ENCODE data around the gene MTFR1L. TPM values are rescaled to one million over a fixed set of nuclear protein-coding genes. Genes with fewer than 3 reads are reported as not detected.

MTFR1L gene
- polyA plus RNA-seq, 4 donors: 68.7 to 117 (median 89.4) TPM

- DNase-seq (ENCODE audit: low read depth in 4 of 4, low spot score in 3 of 4): no peak
Observed at GRCh38 chr1:25787760-25788166, 32.0 kb upstream of the MTFR1L start.

DNA sequence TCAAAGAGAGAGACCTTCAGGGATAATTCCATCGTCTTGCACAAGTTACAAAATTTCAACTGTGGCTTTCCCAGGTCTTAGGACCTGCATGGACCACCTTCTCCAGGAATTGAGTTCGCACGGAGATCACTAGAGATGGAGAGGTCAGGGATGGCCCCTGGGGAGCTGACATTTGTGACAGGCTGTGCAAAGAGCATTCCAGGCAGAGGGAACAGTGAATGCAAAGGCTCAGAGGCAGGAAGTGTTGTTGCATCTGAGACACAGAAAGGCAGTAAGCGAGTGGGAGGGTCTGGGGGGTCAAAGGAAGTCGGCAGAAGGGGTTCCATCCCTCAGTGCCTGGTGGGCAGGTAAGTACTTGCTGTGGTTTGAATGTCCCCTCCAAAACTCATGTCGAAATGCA, 29.3 kb upstream of the MTFR1L start:
- no peak for DNase-seq (ENCODE audit: low read depth in 4 of 4, low spot score in 3 of 4)

DNA sequence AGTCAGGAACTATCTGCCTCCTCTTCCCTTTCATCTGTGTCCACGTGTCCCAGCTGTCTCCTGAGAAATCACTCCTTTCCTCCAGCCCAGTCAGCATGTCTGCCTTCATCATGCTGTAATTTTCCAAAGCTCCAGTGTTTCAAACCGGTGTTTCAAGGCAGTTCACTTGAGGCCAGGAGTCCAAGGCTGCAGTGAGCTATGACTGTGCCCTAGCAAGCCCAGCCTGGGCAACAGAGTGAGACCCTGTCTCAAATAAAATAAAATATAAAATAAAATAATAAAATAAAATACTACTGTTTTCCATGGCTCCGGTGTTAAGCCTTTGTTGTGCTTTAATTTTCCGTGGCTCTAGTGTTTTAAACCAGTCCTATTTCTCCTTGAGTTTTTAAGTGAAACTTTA, 27.6 kb upstream of the MTFR1L start:
- DNase-seq (ENCODE audit: low read depth in 4 of 4, low spot score in 3 of 4): no peak

DNA sequence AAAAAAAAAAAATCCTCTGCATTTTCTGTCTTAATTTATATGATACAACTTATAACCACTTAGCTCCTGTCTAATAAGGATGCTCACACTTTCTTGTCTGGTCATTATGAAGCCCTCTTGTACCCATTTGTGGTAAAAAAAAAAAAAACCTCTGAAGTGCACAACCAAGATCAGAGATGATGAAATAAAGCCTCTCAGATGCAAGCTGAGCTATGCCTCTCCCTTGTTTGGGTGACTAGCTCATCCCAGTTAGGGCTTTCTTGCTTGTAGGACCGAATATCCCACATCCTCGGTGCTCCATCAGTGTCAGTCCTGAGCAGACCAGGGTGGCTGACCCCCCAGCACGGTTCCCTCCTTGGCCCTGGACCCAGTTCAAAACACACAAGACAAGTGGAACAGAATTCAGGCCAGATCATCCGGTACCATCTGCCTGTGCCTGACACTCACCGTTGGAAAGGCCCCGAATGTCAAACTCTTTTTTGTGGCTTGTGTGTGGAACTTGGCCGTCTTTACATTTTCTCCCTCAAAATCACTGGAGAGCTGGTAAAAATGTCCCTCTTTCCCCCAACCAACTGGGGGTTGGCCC, 26.1 kb upstream of the MTFR1L start:
- no peak for DNase-seq (ENCODE audit: low read depth in 4 of 4, low spot score in 3 of 4)

DNA sequence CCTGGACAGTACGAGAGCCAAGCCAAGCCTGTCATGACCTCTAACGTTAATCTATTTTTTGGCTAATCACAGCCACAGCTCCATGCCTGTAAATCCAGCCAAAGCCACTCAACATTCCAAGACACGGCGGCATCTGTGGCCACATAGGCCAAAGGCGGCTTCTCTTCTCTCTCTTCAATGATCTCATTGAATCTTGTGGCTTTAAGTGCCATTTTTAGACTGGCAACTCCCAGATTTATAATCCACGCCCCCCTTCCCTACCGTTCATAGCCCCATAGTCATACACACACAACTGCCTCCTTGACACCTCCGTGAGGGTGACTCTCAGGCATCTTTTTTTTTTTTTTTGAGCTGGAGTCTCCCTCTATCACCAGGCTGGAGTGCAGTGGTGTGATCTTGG, 25.4 kb upstream of the MTFR1L start:
- DNase-seq (ENCODE audit: low read depth in 4 of 4, low spot score in 3 of 4): no peak

GRCh38 chr1:25795211-25795610, 24.5 kb upstream of the MTFR1L start:
- no peak for DNase-seq (ENCODE audit: low read depth in 4 of 4, low spot score in 3 of 4)

DNA sequence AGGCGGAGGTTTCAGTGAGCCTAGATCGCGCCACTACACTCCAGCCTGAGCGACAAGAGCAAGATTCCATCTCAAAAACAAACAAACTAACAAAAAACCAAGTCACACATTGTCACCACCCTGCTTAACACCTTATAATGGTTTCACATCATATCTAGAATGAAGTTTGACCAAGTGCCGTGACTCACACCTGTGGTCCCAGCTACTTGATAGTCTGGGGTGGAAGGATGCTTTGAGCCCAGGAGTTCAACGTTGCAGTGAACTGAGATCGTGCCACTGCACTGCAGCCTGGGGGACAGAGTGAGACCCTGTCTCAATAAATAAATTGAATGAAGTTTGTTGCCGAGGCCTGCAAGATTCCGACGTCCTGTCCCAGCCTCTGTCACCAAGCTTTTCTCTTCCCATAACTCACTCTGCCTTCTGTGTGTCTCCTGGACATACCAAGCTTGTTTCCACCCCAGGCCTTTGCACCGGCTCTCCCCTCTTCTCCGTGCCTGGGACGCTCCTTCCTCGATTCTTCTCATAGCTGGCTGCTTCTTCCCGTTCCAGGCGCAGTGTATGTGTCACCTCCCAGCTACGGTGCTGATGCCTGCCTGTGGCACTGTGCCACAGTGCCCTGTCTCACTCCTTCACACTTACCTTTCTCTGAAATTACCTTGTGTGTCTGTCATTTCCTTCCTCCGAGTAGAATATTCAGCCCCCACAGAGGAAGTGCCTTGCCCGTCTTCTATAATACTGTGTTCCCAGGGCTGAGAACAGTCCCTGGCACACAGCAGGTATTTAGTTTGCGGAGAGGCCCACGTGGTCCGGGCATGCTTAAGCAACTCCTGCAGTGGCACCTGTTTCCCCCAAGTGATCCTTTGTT, 23.6 kb upstream of the MTFR1L start:
- DNase-seq (ENCODE audit: low read depth in 4 of 4, low spot score in 3 of 4): no peak

DNA sequence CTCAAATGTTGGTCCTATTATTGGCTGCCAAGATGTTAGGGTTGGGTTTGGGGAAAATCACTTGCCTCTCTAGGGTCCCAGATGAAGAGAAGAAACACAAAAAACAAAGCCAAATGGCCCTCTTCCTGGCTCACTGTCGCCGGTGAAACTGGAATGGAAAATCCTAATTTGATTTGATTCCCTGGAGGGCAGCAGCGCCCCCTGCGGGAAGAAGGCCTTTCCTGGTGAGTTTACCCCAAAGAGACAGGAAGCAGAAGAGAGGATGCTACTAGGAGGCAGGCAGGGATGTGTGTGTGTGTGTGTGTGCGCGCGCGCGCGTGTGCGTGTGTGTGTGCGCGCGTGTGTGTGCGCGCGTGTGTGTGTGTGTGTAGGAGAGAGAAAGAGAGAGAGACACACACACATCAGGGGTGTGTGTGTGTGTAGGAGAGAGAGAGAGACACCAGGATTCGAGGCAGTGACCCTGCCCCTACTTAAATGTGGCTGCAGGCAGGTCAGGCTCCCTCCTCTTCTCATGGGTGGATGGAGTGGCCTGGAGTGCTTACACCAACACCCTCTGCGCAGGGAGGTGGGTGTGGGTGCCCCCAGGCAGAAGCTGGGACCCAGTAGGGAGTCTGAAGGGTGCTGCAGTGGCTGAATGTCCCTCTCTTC, 22.8 kb upstream of the MTFR1L start:
- peak in 1 of 4 donors; percentile 59 for DNase-seq (ENCODE audit: low read depth in 4 of 4, low spot score in 3 of 4)

DNA sequence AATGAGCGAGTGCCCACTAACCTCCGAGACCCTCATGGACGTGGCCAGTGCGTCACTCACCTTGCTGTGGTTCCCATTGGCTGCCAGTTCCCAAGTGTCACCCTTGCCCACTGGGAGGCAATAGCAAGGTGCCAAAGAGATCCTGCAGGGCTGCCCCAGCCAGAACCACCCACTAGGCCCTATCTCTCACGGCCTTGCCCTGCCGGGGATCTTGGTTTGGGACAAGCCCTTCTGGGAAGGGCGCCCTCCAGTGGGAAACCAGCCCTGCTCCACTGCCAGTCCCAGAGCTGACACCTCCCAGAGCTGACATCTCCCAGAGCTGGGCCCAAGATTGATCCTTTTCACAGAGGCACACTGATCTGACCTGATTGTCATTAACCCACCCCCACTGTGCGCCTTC, 21.8 kb upstream of the MTFR1L start:
- DNase-seq (ENCODE audit: low read depth in 4 of 4, low spot score in 3 of 4): no peak

DNA sequence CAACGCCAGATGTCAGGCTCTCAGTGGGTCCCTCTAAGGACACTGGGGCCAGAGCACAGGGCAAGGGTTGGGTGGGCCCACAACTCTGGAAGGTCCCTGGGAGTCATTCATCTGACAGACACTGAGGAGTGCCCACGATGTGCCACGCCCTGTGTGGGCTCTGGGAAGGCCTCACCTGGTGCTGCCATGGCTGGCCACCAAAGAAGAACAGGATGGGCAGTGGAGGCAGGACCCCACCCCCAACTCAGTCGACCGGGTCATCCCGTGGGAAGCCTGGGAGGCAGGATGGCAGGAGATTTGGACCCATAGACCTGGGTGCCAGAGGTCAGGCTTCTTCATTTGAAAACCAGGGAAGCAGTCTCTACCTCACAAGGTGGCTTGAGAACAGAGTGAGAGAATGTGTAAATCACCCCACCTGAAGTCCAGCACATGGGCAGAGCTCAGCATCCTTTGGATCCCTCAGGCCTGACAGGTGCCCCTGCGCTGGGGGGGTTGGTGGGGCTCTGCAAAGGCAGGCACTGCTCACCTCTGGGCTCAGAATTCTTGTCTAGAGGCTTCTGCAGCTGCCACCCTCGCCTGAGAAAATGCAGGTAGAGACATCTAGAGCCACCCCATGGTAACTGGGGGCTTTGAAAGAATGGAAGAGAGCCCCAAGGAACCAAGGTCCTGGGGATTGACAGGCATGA, 20.9 kb upstream of the MTFR1L start:
- no peak for DNase-seq (ENCODE audit: low read depth in 4 of 4, low spot score in 3 of 4)

- DNase-seq (ENCODE audit: low read depth in 4 of 4, low spot score in 3 of 4): no peak
Observed at GRCh38 chr1:25799352-25799934, 20.3 kb upstream of the MTFR1L start.

GRCh38 chr1:25799935-25800702, 19.6 kb upstream of the MTFR1L start, which contains the start of gene SELENON:
Gene SELENON (plus strand): TSS chr1:25800193. CDS start chr1:25800231, 38 bp downstream.
- no peak for DNase-seq (ENCODE audit: low read depth in 4 of 4, low spot score in 3 of 4)

GRCh38 chr1:25800703-25801377, 18.9 kb upstream of the MTFR1L start:
- no peak for DNase-seq (ENCODE audit: low read depth in 4 of 4, low spot score in 3 of 4)

DNA sequence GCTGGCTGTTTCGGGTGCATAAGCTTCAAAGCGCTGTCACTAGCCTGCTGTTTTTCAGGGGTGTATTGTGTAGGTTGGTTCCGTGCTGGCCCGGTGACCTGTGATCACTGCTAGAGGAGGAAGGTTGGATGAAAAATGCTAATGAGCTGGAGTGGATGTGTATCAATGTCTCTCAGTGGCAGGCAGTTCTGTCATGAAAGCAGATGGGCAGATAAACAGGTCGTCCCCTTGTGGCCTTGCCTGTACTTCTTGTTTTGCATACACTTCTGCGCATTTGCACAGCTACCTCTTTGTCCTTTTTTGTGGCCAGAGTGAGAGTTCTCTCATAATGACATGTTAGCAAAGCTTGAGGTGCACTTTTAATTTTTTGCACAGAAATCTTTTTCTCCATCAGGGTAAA, 16.8 kb upstream of the MTFR1L start:
- no peak for DNase-seq (ENCODE audit: low read depth in 4 of 4, low spot score in 3 of 4)

GRCh38 chr1:25803368-25803767, 16.4 kb upstream of the MTFR1L start:
- DNase-seq (ENCODE audit: low read depth in 4 of 4, low spot score in 3 of 4): no peak

GRCh38 chr1:25804244-25804963, 15.3 kb upstream of the MTFR1L start:
- DNase-seq (ENCODE audit: low read depth in 4 of 4, low spot score in 3 of 4): no peak

DNA sequence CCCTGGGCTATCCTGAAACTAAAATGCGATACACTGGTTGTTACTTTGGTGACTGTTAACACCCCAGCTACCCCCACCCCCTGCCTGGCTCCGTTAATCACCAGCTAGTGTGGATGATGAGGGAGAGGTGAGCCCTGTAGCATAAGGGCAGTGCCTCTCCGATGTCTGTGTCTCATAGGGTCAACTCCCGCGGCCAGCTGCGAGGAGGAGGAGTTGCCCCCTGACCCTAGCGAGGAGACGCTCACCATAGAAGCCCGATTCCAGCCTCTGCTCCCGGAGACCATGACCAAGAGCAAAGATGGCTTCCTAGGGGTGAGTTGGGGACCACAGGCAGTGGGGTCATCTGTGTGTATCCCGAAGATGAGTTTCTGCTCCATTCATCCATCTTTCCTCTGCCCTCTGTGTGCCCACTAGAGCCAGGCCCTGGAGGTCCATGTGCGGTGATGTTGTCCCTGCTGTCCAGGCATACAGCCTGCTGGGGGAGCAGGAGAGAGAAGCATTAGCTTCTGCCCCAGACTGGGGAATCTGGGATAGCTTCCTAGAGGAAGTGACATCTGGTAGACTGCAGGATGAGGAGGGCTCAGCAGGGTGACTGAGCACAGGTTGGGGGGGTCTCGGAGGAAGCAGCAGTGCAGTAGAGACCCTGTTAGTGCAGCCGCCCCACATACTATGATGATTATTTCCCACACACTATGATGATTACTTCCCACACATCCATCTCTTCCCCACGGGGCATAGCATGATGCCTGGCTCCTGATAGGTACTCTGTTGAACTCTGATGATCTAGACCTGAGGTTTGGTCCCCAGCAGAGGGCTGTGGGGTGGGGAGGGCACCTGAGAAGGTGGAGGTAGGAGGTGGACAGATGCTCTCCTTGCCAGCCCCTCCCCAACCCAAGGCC, 14.5 kb upstream of the MTFR1L start:
- no peak for DNase-seq (ENCODE audit: low read depth in 4 of 4, low spot score in 3 of 4)

DNA sequence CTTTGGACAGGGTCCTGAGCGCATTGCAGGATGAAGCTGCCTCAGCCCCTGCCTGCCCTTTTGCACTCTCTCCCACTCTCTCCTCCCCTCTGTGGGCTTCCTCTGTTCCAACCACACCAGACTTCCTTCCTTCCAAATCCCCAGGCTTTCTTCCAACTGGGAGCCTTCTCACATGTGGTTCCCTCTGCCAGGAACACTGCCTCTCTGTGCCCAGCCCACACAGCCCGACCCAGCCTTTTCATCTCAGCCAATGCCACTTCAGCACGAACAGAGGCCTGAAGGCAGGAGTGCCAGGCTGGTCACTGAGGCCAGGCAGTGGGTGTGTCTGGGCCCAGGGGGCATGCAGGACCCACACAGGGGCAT, 13.9 kb upstream of the MTFR1L start:
- DNase-seq (ENCODE audit: low read depth in 4 of 4, low spot score in 3 of 4): no peak

Measured in left renal pelvis (tissue), 4 donors.